IPS DF 6.9 (cell line): ENCODE results near the gene COX8A.

Source experiments
- DNase-seq: peaks from one replicate; pipeline ENCODE4 v3.0.0-alpha.2; 2013; ENCODE audit warnings: low read depth, low spot score
- H3K27ac ChIP-seq: one replicate; pipeline ENCODE4 v1.5.1; 2013; ENCODE audit warnings: low read length, control low read depth
- H3K27me3 ChIP-seq: 2 replicates; pipeline ENCODE4 v1.6.1; 2013; ENCODE audit warnings: mild to moderate bottlenecking, low read length; ENCODE audit not compliant: control insufficient read depth, insufficient read depth
- H3K36me3 ChIP-seq: 2 replicates; pipeline ENCODE4 v1.6.1; 2013; ENCODE audit warnings: low read length; ENCODE audit not compliant: control insufficient read depth, insufficient read depth
- H3K4me1 ChIP-seq: 2 replicates; pipeline ENCODE4 v1.6.1; 2013; ENCODE audit warnings: low read length; ENCODE audit not compliant: control insufficient read depth, insufficient read depth
- H3K4me3 ChIP-seq: 2 replicates; pipeline ENCODE4 v1.5.1; 2013; ENCODE audit warnings: mild to moderate bottlenecking, low read length
- H3K9me3 ChIP-seq: 2 replicates; pipeline ENCODE4 v1.6.1; 2013; ENCODE audit warnings: low read length, inconsistent platforms; ENCODE audit not compliant: control insufficient read depth, insufficient read depth
- WGBS: extraction: QIAGEN DNeasy Blood & Tissue Kit; methylation state at CpG from one replicate; pipeline ENCODE4 v1.1.7; 2013; ENCODE audit warnings: mixed read lengths, missing lambda C conversion rate; ENCODE audit not compliant: insufficient read length, insufficient coverage; 5-methylcytosine and 5-hydroxymethylcytosine counted together

Gene COX8A, protein sequence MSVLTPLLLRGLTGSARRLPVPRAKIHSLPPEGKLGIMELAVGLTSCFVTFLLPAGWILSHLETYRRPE

DNA sequence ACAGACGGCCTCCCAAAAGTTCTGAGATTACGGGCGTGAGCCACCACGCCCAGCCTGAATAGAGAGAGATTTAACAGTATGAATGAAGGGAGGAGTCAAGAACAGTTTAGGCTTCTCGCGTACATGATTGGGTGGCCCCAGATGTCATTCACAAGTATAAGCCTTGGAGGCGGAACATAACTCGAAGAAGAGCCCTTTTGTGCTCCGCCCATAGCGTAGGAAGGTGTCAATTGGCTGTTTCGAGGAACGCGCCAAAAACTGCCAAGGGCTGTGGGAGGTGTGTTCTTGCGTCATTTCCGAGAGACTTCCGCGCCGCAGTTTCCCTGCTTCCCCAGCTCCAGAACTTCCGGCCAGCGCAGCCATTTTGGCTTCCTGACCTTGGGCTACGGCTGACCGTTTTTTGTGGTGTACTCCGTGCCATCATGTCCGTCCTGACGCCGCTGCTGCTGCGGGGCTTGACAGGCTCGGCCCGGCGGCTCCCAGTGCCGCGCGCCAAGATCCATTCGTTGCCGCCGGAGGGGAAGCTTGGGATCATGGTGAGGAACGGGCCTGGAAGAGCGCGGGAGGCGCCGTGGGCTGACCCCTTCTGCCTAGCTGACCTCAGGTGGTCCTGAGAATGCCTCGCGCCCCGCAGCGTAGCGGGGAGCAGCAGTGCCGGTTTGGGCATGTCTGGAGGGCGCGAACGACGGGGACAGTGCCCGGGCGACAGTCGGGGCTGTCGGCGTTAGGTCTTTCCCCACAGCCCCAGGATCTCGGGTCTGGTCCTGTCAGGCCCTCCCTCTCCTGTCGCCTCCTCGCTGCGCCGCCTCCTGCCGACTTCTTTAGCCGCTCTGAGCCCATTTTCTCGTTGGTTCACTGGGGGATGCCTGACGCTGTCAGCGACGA, at the start of gene COX8A:
COX8A (plus strand) TSS at position 362 of the 885 bp plus-strand sequence; CDS start at position 423, 61 bp downstream.
- H3K27me3 ChIP-seq, result no peaks in the 10 kb centered on the region
- no CpG with 5 or more reads among the region's 67 CpGs for WGBS
- no peaks in the 10 kb centered on the region for H3K9me3 ChIP-seq
- peak; percentile 100 for DNase-seq
- no peak within 1 kb of the TSS for H3K27ac ChIP-seq
- peak within 1 kb of the TSS; percentile 72 for H3K4me3 ChIP-seq
- no peaks in the 10 kb centered on the region for H3K36me3 ChIP-seq
- no peaks in the 10 kb centered on the region for H3K4me1 ChIP-seq

DNA sequence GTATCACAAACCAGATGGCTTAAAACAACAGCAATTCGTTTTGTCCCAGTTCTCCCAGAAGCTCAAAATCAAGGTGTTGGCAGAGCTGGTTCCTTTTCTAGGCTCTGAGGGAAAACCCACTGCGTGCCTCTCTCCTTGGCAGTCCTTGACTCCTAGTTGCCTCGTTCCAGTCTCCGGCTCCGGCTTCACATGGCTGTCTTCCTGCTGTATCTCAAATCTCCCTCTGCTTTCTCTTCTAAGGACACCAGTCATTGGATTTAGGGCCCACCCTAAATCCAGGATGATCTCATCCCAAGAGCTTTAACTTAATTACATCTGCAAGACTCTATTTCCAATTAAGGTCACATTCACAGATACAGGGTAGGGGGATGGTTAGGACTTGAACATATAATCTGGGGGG, 44.8 kb upstream of the COX8A start:
- no peaks in the 10 kb centered on the region for H3K4me1 ChIP-seq
- DNase-seq, result no peak
- H3K4me3 ChIP-seq, result no peak overlapping the region
- no peaks in the 10 kb centered on the region for H3K9me3 ChIP-seq
- no CpG with 5 or more reads among the region's 5 CpGs for WGBS
- H3K36me3 ChIP-seq, result no peaks in the 10 kb centered on the region
- H3K27me3 ChIP-seq, result no peaks in the 10 kb centered on the region; the same call in 1 of the 2 replicates
- no peak overlapping the region for H3K27ac ChIP-seq

- no peaks in the 10 kb centered on the region; the same call in 1 of the 2 replicates for H3K27me3 ChIP-seq
- no CpG with 5 or more reads among the region's 6 CpGs for WGBS
- no peak overlapping the region for H3K4me3 ChIP-seq
- no peaks in the 10 kb centered on the region for H3K36me3 ChIP-seq
- H3K4me1 ChIP-seq, result no peaks in the 10 kb centered on the region
- DNase-seq, result no peak
- no peaks in the 10 kb centered on the region for H3K9me3 ChIP-seq
- no peak overlapping the region for H3K27ac ChIP-seq
These were observed 43.4 kb upstream of the COX8A start for GRCh38 chr11:63931045-63931444.

DNA sequence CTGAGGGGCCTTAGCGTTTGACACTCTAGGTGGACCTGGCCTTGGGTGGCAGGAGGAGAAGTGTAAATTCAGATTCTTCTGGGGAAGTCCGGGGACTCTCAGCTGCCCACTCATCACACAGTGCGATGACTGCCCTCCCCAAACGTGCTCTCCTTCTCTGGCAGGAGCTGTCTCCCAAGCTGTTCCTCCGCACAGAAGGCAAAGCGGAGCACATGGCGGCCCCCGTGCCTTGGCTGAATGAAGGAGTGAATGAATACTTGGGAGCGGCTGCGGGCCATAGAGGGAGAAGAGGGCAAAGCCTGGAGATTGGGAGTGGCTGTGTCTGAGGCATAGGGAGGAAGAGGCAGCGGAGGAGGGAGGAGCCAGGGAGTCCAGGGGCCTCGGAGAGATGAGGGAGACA, 42.5 kb upstream of the COX8A start:
- WGBS, result no CpG with 5 or more reads among the region's 12 CpGs
- Histone ChIP-seq H3K27me3 (no peaks in the 10 kb centered on the region; the same call in 1 of the 2 replicates), H3K4me1 (no peaks in the 10 kb centered on the region), H3K9me3 (no peaks in the 10 kb centered on the region), H3K27ac (no peak overlapping the region), H3K36me3 (no peaks in the 10 kb centered on the region), H3K4me3 (no peak overlapping the region)
- no peak for DNase-seq

GRCh38 chr11:63933459-63933858, 41.0 kb upstream of the COX8A start:
- WGBS, result no CpG with 5 or more reads among the region's 1 CpG
- Histone ChIP-seq H3K27ac (no peak overlapping the region), H3K4me1 (no peaks in the 10 kb centered on the region), H3K9me3 (no peaks in the 10 kb centered on the region), H3K27me3 (no peaks in the 10 kb centered on the region), H3K4me3 (no peak overlapping the region), H3K36me3 (no peaks in the 10 kb centered on the region)
- DNase-seq, result no peak

DNA sequence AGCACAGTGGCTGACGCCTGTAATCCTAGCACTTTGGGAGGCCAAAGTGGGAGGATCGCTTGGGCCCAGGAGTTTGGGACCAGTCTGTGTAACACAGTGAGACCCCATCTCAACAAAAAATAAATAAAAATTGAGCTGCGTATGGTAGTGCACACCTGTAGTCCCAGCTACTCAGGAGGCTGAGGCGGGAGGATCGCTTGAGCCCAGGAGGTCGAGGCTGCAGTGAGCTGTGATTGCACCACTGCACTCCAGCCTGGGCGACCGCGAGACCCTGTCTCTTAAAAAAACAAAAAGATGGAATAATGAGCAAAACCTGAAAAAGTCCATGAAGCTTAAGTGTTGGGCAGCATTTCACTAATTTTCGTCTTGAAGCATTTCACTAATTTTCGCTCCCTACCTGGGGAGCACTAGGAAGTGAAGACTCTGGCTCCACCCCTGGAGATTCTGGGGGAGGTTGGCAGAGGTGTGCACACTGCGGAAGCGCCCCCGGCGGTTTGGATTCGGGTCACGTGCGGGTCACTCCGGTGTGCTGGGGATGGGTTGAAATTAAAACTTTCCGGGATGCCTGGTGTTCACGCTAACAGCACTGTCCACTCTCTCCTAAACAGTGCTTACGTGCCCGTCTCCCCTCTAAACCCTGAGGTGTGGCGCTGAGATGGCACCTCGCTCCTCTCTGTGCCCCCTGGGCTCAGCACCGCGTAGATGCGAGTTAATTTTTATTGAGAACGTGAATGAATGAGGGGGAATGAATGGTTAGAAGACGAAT, 36.5 kb upstream of the COX8A start:
- Histone ChIP-seq H3K9me3 (no peaks in the 10 kb centered on the region), H3K27ac (no peak overlapping the region), H3K36me3 (no peaks in the 10 kb centered on the region; the same call in 1 of the 2 replicates), H3K4me3 (peak overlapping the region; percentile 44; the same call in 1 of the 2 replicates), H3K4me1 (no peaks in the 10 kb centered on the region; the same call in 1 of the 2 replicates), H3K27me3 (no peaks in the 10 kb centered on the region)
- DNase-seq, result no peak
- no CpG with 5 or more reads among the region's 30 CpGs for WGBS

- H3K4me3 ChIP-seq, result peak within 1 kb of the TSS; percentile 58; the same call in 1 of the 2 replicates
These were observed 35.7 kb upstream of the COX8A start, which contains the start of gene NAA40 for GRCh38 chr11:63938479-63939396. NAA40 (plus strand) TSS chr11:63939002; CDS start chr11:63939097, 95 bp downstream.

DNA sequence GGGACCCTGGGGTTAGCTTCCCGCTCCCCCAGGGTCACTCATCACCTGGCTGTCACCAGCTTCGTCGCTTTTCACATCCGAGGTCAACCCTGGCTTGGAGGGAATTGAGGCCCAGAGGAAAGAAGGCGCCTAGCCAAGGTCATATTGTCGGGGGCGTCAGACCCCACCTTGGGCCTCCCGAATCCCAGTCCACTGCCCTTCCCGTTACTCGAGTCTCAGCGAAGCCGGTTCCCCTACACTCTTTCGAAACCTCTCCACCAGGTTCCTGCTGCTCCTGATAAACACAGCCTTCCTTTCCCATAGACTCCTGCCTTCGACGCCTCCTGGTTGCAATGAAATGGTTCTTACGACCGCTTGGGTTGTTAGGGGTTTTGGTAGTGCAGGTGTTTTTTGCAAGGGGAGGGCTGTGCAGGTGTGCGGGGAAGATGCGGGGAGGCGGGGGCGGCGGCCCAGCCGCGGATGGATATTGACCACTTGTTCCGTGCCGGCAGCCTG, 35.0 kb upstream of the COX8A start:
- no peak overlapping the region for H3K27ac ChIP-seq
- H3K36me3 ChIP-seq, result no peaks in the 10 kb centered on the region; the same call in 1 of the 2 replicates
- DNase-seq, result no peak
- H3K4me3 ChIP-seq, result peak overlapping the region; percentile 58; the same call in 1 of the 2 replicates
- WGBS, result no CpG with 5 or more reads among the region's 26 CpGs
- H3K4me1 ChIP-seq, result no peaks in the 10 kb centered on the region; the same call in 1 of the 2 replicates
- no peaks in the 10 kb centered on the region for H3K9me3 ChIP-seq
- no peaks in the 10 kb centered on the region for H3K27me3 ChIP-seq

More at GRCh38 chr11:63938479-63939396, 35.7 kb upstream of the COX8A start, which contains the start of gene NAA40:
- Histone ChIP-seq H3K4me1 (no peaks in the 10 kb centered on the region; the same call in 1 of the 2 replicates), H3K9me3 (no peaks in the 10 kb centered on the region), H3K27me3 (no peaks in the 10 kb centered on the region), H3K36me3 (no peaks in the 10 kb centered on the region; the same call in 1 of the 2 replicates), H3K27ac (no peak within 1 kb of the TSS)
- no CpG with 5 or more reads among the region's 92 CpGs for WGBS
- DNase-seq, result peak; percentile 94

DNA sequence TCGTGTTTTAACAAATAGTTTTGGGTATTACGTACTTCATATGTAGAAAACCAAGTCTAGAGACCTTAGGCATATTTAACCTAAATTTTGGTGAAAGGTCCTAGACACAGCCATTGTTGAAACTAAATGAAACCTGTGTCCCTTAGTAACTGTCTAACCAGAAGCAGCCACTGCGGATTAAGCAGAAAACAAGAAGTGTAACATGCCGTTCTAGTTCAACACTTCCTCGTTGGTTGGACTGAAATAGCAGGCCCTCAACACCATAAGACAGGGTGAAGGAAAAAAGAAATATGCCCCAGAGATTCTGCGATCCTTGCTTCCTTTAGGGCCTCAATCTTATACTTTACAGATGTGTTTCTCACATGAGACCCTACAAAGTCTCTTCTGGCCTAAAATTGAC, 33.6 kb upstream of the COX8A start:
- Histone ChIP-seq H3K27ac (no peak overlapping the region), H3K4me3 (no peak overlapping the region), H3K4me1 (no peaks in the 10 kb centered on the region; the same call in 1 of the 2 replicates), H3K27me3 (no peaks in the 10 kb centered on the region), H3K36me3 (no peaks in the 10 kb centered on the region; the same call in 1 of the 2 replicates), H3K9me3 (no peaks in the 10 kb centered on the region)
- DNase-seq, result no peak
- WGBS, result no CpG with 5 or more reads among the region's 6 CpGs
